DOHH2 (cell line): ENCODE results near the gene ARPC3.
"Not testable (repeated sequence)": the region's sequence is repeated elsewhere in the genome, so short reads cannot be mapped to it uniquely, and the experiment has no call there.

ENCODE experiments used
- H3F3A ChIP-seq: fragments of 200-600 bp; sonication (generic), shearing (Covaris generic); 2 replicates; pipeline ENCODE4 v1.6.0; 2016; ENCODE audit warnings: antibody characterized with exemption, mild to moderate bottlenecking; ENCODE audit not compliant: control insufficient read depth, insufficient read depth
- H3K27ac ChIP-seq: fragments of 200-600 bp; sonication (generic); 2 replicates; pipeline ENCODE4 v1.5.1; 2014; ENCODE audit warnings: low read depth, mild to moderate bottlenecking, low read length, moderate library complexity
- H3K27me3 ChIP-seq: fragments of 200-600 bp; sonication (generic); 2 replicates; pipeline ENCODE4 v1.6.1; 2014; ENCODE audit warnings: mild to moderate bottlenecking, low read length, mixed read lengths; ENCODE audit not compliant: control insufficient read depth
- H3K36me3 ChIP-seq: fragments of 200-600 bp; sonication (generic); 2 replicates; pipeline ENCODE4 v1.6.1; 2014; ENCODE audit warnings: mild to moderate bottlenecking, low read length, moderate library complexity, mixed read lengths; ENCODE audit not compliant: control insufficient read depth
- H3K4me1 ChIP-seq: fragments of 200-600 bp; sonication (generic); 2 replicates; pipeline ENCODE4 v1.6.1; 2014; ENCODE audit warnings: mild to moderate bottlenecking, low read length, mixed read lengths; ENCODE audit not compliant: control insufficient read depth
- H3K4me2 ChIP-seq: fragments of 200-600 bp; sonication (generic); 2 replicates; pipeline ENCODE4 v1.6.0; 2014; ENCODE audit warnings: mild to moderate bottlenecking, low read length, moderate library complexity
- H3K4me3 ChIP-seq: fragments of 200-600 bp; sonication (generic); 2 replicates; pipeline ENCODE4 v1.5.1; 2014; ENCODE audit warnings: mild to moderate bottlenecking, low read length, mixed read lengths
- H3K79me2 ChIP-seq: fragments of 200-600 bp; sonication (generic); 2 replicates; pipeline ENCODE4 v1.6.1; 2014; ENCODE audit warnings: mild to moderate bottlenecking, low read length, mixed read lengths; ENCODE audit not compliant: control insufficient read depth
- H3K9me2 ChIP-seq: fragments of 200-600 bp; sonication (generic); replicated peaks from 2 replicates; pipeline ENCODE4 v1.6.1; 2014; ENCODE audit warnings: mild to moderate bottlenecking, low read length, mixed read lengths; ENCODE audit not compliant: control insufficient read depth
- H3K9me3 ChIP-seq: fragments of 200-600 bp; sonication (generic); 2 replicates; pipeline ENCODE4 v1.6.1; 2014; ENCODE audit warnings: antibody characterized with exemption, low read length, mixed read lengths; ENCODE audit not compliant: control insufficient read depth, insufficient read depth
- H4K20me1 ChIP-seq: fragments of 200-600 bp; sonication (generic); 2 replicates; pipeline ENCODE4 v1.6.0; 2014; ENCODE audit warnings: low read depth, mild to moderate bottlenecking, antibody characterized with exemption, low read length, moderate library complexity; ENCODE audit not compliant: control insufficient read depth, insufficient read depth
- EZH2phosphoT487 ChIP-seq: fragments of 200-600 bp; sonication (generic); IDR thresholded peaks from 2 replicates; pipeline ENCODE4 v1.6.1; 2017; ENCODE audit warnings: borderline replicate concordance, mild to moderate bottlenecking, antibody characterized with exemption, low read length, moderate library complexity, mixed read lengths
- TF ChIP-seq, protein P1 (sequence below): fragments of 200-600 bp; sonication (generic); IDR thresholded peaks from one replicate; pipeline ENCODE4 v1.5.1; 2014; ENCODE audit warnings: antibody characterized with exemption, mild to moderate bottlenecking, low read depth, low read length; ENCODE audit not compliant: poor library complexity, severe bottlenecking

ARPC3 gene

GRCh38 chr12:110465024-110465423 is 14.9 kb upstream of the ARPC3 start:
- Histone ChIP-seq H3K4me2 (no peak overlapping the region), H3K4me3 (no peak overlapping the region), H3K27ac (no peak overlapping the region), H3K4me1 (peaks cover 16% of the 10 kb centered on the region), H3K36me3 (peaks cover 46% of the 10 kb centered on the region), H4K20me1 (no peaks in the 10 kb centered on the region), H3K79me2 (peaks cover 66% of the 10 kb centered on the region), H3K9me3 (no peaks in the 10 kb centered on the region), H3K27me3 (no peaks in the 10 kb centered on the region), H3F3A (no peaks in the 10 kb centered on the region), H3K9me2 (no peaks in the 10 kb centered on the region)
- TF ChIP-seq EZH2phosphoT487, result no peak
- TF ChIP-seq, protein P1, sequence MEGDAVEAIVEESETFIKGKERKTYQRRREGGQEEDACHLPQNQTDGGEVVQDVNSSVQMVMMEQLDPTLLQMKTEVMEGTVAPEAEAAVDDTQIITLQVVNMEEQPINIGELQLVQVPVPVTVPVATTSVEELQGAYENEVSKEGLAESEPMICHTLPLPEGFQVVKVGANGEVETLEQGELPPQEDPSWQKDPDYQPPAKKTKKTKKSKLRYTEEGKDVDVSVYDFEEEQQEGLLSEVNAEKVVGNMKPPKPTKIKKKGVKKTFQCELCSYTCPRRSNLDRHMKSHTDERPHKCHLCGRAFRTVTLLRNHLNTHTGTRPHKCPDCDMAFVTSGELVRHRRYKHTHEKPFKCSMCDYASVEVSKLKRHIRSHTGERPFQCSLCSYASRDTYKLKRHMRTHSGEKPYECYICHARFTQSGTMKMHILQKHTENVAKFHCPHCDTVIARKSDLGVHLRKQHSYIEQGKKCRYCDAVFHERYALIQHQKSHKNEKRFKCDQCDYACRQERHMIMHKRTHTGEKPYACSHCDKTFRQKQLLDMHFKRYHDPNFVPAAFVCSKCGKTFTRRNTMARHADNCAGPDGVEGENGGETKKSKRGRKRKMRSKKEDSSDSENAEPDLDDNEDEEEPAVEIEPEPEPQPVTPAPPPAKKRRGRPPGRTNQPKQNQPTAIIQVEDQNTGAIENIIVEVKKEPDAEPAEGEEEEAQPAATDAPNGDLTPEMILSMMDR, result no peak

DNA sequence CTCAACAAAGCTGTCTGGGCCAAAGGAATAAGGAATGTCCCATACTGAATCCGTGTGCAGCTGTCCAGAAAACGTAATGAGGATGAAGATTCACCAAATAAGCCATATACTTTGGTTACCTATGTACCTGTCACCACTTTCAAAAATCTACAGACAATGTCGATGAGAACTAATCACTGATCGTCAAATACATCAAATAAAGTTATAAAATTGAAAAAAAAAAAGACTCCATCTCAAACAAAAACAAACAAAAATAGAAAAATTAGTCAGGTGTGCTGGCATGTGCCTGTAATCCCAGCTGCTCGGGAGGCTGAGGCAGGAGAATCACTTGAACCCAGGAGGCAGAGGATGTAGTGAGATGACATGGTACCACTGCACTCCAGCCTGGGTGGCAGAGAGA is 11.1 kb upstream of the ARPC3 start:
- not testable (repeated sequence) for H4K20me1 ChIP-seq

DNA sequence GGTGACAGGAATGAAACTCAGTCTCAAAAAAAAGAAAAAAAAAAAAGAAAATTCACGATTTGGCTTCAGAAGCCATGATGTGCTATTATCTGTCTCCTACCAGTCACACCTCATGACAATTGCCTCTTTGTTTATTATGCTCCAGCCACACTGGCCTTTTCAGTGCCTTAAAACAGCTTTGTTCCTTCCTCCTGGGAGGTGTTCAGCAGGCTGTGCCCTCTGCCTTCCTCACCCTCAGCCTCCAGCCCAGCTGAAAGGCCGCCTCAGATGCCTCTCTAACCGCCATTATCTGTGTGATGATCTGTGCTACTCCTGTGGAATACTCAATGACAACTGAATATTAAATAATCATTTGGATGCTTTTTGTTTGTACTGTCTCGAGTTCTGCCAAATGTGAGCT is 8.6 kb upstream of the ARPC3 start:
- H3K27me3 ChIP-seq, result no peaks in the 10 kb centered on the region
- H3K36me3 ChIP-seq, result peaks cover 77% of the 10 kb centered on the region
- H3K27ac ChIP-seq, result no peak overlapping the region
- no peak overlapping the region for H3K4me3 ChIP-seq
- H3K79me2 ChIP-seq, result peaks cover 18% of the 10 kb centered on the region
- H3K4me2 ChIP-seq, result no peak overlapping the region
- no peaks in the 10 kb centered on the region for H4K20me1 ChIP-seq
- peaks cover 32% of the 10 kb centered on the region for H3K4me1 ChIP-seq
- no peaks in the 10 kb centered on the region for H3K9me2 ChIP-seq
- TF ChIP-seq, protein P1, result no peak
- TF ChIP-seq EZH2phosphoT487, result no peak
- no peaks in the 10 kb centered on the region for H3K9me3 ChIP-seq
- H3F3A ChIP-seq, result peaks cover 19% of the 10 kb centered on the region

More for the DNA sequence above, 11.1 kb upstream of the ARPC3 start:
- H3K27me3 ChIP-seq, H3K9me2 ChIP-seq, H3K27ac ChIP-seq, H3K9me3 ChIP-seq, H3K4me2 ChIP-seq, H3K4me3 ChIP-seq, H3F3A ChIP-seq: not testable (repeated sequence)
- Histone ChIP-seq H3K36me3 (peaks cover 70% of the 10 kb centered on the region), H3K4me1 (peaks cover 24% of the 10 kb centered on the region), H3K79me2 (peaks cover 33% of the 10 kb centered on the region)

- H3K9me3 ChIP-seq, result no peaks in the 10 kb centered on the region
- no peak overlapping the region for H3K4me2 ChIP-seq
- H3K27me3 ChIP-seq, result no peaks in the 10 kb centered on the region
- peaks cover 8% of the 10 kb centered on the region; the same call in 1 of the 2 replicates for H4K20me1 ChIP-seq
- peaks cover 81% of the 10 kb centered on the region for H3K36me3 ChIP-seq
- peaks cover 35% of the 10 kb centered on the region for H3F3A ChIP-seq
- peaks cover 14% of the 10 kb centered on the region for H3K79me2 ChIP-seq
- H3K4me3 ChIP-seq, result no peak overlapping the region
- no peak overlapping the region for H3K27ac ChIP-seq
- no peak for TF ChIP-seq EZH2phosphoT487
- TF ChIP-seq, protein P1, result no peak
- no peaks in the 10 kb centered on the region for H3K9me2 ChIP-seq
- peaks cover 46% of the 10 kb centered on the region for H3K4me1 ChIP-seq
Measured at GRCh38 chr12:110453569-110454296, 3.6 kb upstream of the ARPC3 start.
